Measurements from ENCODE around the gene GRM5.

GRM5 gene

DNA sequence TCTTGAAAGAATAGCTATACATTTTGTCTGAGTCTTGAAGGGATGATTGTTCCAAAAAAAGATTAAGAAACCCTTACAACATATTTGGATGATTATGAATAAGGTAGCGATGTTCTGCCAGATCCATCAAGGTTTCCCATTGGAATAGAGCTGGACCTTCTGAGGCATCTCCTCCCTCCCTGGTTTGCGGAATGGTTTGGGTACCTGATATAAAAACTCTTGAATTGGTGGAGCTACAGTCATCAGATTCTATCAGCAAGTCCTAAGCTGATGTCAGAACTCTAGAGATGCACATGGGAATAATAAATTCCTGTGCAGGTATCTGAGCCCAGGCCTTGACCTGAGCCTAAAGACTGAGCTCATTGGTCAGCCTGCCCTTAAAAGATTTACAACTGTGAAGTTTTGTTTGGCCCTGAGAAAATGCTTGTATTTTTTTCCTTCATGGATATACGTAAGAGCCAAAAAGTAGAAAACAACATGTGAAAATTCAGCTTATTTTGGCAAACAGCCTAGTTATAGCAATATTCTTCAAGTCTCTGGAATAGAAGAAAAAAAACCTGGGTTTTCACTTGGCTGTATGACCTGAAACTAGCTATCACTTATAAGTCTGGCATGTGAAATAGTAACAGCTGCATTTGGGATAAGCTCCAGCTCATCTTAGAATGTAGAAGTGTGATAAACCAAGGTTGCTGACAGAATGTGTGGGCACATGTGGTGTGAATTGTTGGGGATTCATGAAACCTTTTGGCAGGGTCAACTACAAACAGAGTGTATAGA is 462.5 kb downstream of the GRM5 start:
- no peak for DNase-seq

DNA sequence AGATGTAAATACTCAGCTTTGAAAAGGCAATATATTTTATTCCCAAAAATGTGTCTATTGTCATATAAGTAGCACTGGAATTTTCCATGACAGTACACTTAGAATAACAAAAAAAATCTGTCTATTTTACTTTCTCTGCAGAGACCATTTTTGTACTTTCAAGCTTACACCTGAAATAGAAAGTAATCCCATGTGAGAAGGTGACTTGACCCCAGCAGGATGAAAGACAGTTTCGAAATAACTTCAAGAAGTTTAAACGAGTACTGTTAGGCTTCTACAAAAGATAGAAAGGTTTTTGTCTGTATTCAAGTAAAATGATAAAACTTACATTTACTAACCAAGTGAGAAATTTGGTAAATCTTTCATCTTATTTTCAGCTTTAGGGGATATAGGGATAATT is 468.4 kb downstream of the GRM5 start:
- no peak for DNase-seq

DNA sequence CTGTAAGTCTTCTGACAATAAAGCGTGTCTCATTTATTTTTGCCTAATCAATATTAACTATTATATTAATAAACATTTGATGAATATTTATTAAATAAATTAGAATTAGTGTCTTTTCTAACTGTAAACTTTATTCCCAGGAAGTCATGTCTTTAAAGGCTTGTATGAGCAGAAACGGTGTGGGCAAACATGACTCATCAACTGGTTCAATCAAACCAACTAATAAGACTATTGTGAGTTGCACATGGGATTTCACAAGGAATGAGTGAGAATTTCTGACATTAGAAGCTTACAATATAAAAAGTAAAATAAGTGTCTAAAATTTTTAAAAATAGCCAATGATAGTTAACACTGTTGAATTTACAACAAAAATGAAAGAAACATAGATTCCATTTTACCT is 469.0 kb downstream of the GRM5 start:
- DNase-seq = no peak

DNA sequence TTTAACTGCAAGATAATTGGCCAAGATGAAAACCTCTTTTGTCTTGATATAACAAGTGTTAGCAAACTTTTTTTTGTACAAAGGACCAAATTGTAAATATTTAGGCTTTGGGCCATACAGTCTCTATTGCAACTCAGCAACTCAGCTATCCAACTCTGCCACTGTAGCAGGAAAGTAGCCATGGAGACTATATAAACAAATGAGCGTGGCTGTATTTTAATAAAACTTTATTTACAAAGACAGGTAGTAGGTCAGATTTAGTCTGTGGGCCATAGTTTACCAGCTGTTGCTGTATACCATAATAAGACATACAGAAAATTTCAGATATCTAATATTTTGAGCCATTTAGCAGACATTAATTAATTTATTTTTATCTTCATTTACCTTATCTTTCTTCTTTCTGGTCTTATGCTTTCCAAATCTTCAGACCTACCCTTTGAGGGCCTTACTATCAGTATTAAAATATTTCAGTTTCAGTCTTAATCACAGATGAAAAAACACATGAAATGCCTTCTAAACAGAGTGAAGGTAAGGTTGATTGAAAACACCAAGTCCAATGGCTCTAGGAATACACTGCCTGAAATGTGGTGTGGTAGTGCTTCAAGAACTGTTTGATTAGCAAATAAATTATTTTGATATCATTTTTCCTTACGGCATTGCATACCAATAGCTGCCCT is 471.4 kb downstream of the GRM5 start:
- DNase-seq = no peak

DNA sequence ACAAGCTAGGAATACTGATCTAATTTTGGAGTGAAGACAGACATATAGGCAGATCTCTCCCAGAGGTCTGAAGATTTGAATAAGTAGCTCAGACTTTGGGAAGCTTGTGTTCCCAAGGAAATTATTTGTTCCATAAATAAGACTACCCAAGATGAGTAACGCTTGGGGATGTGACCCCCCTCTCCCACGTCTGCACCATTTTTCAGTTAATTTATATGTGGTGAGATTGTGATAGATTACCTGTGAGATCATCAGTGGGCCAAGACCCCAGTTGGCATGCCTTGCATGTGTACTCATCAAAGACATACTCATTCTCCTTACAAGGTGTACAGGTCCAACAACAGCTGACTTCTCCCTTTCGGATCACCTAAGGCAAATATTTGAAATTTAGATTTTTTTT is 475.4 kb downstream of the GRM5 start:
- DNase-seq = no peak

DNA sequence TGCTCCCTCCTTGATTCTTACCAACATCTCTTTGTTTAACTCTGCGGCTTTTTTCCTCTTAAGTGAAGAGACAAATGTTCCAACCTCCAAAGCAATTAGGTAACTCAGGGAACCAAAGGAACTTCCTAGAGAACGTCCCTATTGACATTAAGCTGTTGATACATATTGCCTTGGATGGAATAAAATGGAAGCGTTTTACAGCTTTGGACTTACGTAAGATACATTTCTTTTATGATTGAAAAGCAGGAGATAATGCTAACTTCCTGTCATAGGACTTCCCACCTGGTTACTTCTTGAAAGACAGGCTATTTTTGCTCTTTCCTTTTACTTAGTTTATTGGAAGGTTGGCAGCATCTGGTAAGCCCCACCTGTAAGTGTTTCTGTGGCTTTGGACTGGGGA is 482.5 kb downstream of the GRM5 start:
- DNase-seq = no peak

DNA sequence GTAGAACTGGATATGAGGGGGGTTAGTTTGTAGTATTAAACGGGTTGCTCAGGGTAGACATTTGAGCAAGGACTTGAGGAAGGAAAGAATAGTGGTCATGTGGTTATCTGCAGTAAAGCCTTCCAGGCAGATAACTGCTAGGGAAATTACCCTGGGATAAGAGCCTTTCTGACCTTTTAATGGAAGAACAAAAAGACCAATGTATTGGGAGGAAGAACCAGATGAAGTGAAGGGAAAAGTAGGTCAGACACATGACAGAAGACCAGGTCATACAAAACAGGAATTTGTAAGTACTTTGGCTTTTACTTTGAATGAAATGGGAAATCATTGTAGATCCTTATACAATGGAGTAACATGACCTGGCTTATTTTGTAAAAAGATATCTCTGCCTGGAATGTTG is 486.3 kb downstream of the GRM5 start:
- DNase-seq = no peak

DNA sequence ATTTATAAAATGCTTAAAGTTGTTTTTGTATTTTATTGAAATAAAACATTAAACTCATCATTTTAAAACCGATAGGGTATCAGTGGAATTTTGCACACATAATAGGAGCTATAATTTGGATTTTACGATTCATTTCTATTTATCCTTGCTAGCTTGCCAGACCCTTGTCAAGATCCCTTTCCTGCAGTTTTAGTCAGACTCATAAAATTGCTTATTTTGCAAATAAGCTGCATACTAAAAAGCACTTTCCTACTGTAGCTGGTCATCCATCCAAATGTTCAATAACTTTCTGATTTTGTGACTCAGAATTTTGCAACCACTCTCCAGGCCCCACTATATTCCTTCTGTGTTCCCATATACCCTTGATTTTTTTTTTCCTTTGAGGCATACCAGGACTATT is 489.0 kb downstream of the GRM5 start:
- DNase-seq = no peak

DNA sequence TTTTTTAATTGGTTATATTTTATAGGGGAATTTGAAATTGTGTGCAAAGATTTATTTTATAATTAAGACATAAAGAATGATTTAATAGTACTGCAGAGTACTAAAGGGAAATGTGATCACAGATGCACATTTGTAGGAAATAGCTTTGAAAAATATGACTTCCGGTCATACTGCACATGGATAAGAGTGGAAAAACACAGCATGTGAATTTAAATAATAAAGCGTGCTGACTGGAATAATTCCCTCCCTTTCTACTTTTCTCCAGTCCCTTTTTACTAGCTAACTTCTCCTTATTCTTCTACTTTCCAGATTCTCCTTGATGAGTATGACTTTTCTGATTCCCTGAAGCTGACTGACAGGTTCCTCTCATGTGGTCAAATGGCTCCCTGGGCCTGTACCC is 489.9 kb downstream of the GRM5 start:
- DNase-seq = no peak

DNA sequence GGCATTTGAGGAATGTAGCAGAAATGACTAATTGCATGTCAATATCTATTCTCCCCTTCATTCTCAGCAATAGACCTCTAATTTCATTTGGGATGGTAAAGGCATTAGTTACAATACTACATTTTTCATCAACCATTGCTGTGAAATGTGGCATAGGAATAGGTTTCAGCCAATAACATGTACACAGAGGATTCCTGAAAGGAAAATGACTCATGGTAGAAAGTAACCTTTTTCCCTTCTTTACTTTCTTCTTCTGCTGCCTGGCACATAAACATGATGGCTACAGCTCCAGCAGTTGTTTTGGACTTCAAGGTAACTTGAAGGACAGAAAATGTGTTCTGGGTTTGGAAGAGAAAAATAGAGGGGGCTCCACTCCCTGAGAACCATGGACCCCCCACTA is 496.4 kb downstream of the GRM5 start:
- DNase-seq = no peak

DNA sequence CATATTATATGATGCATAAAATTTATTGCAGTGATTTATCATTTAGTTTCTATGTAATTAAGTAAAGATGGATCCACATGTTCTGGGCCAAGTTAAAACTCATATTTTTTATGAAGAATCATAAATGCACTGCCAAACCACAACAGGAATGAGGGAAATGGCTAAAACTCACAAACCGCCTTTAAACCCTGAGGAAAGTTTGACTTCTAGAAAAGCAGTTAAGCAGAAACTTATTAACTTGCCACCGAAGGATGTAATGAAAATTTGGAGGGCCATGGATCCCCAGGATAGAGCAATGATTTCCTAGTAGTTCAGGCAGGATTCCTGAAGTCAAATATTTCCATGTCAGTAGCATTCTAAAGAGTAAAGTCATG is 510.0 kb downstream of the GRM5 start:
- no peak for DNase-seq

DNA sequence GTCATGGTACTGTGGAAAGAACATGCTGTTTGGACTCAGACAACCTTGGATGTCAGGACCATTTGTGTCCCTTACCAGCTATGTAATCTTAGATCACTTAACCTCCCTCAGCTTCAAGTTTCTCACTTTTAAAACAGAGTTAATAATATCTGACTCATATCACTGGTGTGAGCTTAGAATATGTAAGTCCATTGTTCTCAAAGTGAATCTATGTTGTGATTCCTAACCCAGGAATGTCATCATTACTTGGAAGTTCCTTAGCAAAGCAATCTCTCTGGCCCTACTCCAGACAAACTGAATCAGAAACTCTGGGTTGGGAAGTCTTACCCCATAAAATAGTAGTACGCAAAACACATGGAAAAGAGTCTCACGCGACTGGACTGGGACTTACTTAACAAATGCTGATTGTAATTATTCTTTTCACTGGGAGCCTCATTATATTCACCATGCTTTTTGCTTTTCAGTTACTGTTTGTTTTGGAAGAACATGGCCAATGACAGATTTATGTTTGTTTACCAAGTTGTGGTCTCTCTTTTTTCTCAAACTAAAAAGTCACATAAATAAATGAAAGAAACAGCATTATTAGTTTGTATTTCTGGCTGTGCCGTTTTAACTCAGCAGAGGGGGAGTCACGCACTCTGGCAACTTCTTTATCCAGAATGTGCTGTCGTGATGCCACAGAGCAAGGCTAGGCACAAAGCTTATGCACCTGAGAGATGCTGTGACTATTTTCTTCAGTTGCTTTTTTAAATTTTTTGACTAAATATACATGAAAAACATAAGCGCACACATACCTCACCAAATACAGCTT is 510.6 kb downstream of the GRM5 start:
- DNase-seq = no peak

DNA sequence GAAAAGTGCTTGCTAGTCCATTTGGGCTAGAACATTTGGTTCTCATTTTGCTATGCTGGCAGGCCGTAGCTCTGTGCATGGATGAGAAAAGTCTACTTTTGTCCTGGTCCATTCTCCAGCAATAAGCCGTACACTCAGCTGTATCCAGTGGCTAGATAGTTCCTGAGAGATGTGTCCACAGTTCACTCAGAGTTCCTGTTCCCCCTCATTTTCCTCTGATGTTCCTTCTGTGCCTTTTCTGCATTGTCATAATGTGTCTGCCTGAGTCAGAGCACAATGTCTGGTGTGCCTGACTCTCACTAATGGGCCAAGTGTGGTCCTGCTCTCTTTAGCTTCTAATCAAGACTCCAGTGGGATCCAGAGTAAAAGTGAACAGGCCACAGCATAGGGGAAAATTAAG is 512.6 kb downstream of the GRM5 start:
- no peak for DNase-seq

DNA sequence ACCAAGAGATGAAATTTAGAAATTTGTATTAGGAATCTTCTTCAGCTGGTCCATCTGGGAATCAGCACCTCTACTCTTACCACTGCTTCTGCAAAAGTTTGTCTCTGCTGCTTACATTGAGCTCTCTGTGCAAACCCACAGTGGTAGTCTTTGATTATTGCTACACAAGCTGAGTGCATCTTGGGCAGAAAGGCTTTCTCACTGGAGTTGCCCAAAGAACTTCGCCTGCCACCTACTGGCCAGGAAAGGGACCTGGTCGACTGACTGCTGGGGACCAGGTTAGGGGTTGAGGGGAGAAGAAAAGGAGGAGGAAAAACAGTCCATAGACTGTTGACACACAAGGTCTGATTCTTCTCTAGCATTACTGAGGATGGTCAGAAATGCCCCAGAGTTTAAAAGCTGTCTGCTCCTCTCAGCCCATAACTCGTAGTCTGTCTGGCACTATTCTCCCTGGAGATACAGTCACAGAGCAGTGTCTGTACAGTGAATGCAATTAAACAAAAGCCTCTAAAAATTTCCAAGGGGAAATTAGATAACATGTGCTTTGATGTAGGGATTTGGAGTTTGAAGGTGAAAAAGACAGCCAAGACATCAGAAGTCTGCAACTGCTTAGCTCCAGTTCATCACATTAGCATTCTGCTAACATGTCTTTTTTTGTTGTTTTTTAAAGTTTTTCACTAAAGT is 513.3 kb downstream of the GRM5 start:
- DNase-seq = peak; percentile 38

DNA sequence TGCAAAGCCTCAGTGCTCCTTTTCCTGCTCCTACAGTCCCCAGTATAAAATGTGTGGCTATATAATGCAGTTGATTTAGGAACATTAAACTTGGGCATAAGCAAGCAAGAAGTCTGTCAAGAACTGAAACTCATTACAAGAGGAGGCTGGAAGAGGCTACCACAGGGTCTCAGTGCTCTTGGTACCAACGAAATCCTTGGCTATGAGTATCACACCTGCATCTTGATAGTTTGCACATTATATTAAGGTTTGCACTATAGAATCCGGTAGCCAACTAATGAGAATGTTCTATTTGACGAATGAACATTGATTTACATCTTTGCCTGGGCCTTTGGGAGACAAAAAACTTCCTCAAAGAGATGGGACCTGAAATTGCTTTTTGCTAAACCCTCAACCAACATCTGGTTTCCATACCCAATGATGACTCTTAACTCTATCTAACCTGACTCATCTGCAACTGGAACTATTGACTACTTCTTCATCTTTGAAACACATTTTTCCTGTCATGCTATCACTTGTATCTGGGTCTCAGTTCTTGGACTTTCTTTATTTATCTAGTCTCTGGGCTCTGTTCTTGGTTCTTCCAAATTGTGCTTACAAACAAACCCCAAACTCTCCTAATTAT is 521.0 kb downstream of the GRM5 start:
- no peak for DNase-seq

DNA sequence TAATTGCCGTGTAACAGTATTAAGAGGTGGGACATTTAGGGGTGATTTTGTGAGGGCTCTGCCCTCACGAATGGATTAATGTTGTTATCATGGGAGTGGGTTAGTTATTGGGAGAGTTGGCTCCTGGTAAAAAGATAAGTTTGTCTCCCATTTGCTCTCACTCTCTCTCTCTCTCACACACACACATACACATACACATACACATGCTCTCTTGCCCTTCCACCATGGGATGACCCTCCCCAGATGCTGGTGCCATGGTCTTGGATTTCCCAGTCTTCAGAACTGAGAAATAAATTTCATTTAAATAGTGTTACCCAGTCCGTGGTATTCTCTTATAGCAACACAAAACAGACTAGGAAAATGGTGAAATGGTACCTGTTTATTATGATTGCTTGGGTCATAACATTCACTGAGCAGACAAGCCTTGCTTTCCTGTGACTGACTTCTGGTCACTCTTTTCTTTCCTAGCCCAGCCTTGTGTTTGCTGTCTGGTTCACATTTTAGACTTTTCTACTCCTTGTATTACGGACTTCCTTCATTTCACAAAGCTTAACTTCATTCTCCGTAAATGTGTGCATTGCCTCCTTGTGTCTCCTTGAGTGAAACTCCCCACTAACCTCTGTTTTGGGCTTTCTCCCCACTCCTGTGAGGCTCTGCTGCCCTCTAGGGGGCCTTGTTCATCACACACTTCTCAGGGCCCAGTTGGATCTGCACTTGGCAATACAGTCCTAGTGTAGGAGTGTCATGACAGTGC is 521.7 kb downstream of the GRM5 start:
- DNase-seq = peak; percentile 89

DNA sequence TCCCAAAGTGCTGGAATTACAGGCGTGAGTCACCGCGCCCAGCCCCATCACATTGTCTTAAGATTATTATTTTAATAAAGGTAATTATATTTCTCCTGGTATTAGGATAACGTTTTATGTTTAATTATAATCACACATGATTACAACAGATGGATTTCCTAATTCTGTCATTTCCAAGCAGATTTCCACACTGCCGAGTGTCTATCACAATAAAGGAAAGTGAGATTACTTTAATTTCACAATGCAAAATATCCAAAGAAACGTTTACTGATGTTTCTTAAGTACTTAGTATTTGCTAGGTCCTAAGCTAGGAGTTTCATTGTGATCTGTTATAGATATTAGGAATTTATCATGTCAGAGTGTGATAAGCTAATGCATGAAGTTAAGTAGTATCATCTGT is 524.8 kb downstream of the GRM5 start:
- no peak for DNase-seq

DNA sequence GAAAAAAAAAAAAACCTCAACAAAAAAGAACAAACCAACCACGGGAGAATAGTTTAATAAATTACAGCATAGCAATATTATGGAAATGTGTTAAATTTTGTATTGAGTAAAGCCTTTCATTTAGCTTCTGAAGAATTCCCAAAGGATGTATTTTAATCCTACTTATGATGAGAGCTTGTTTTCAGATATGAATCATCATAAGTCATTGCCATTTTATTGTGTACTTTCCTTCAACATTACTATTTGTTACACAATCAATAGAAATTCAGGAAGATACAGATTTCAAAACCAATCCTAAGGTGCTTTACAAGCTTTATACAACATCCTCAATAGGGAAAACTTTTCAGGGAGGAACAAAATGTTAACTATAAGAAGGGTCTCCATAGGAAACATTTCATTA is 527.7 kb downstream of the GRM5 start:
- DNase-seq = no peak

DNA sequence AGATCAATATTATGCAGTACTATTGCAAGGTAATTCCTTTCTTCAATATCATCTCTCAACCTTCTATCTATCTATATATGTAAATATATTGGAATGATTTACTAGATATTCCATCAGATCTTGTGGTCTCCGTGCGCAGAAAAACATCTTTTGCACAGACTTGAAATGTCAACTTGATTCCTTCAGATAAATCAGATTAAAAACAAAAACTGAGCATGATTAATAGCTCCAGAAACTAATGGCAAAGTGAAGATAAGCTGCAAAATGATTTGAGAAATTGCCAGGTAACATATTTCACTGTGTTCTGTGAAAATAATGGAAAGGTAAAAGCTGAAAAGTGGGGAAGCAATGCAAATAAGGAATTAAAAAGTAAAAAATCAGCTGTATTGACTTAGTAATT is 528.2 kb downstream of the GRM5 start:
- DNase-seq = no peak

DNA sequence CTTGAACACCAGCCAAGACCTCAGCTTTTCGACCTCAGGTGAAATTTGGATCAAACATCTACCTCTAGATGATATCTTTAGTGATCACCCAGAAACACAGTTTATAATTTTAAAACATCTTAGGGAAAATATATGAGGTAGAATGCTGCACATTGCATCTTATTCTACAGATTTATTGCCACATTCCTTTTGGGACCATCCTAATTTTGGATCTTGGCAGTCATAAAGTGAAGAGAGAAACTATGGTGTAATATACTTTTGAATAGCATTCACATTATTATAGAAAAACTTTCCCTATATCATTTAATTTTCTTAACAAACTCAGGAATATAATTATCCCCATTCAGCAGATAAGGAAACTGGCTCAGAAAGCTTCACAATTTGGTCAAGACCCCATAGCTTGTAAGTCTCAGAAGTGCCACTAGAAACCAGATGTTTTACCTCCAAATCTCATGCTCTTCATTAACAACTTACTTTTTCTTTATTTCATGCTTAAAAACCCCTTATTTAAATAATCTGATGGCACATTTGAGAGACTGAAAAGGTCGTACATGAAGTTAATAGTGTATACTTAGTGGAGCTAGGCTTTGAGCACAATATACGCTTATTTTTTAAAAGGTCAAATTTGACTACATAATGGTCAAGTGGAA is 529.0 kb downstream of the GRM5 start:
- no peak for DNase-seq

DNA sequence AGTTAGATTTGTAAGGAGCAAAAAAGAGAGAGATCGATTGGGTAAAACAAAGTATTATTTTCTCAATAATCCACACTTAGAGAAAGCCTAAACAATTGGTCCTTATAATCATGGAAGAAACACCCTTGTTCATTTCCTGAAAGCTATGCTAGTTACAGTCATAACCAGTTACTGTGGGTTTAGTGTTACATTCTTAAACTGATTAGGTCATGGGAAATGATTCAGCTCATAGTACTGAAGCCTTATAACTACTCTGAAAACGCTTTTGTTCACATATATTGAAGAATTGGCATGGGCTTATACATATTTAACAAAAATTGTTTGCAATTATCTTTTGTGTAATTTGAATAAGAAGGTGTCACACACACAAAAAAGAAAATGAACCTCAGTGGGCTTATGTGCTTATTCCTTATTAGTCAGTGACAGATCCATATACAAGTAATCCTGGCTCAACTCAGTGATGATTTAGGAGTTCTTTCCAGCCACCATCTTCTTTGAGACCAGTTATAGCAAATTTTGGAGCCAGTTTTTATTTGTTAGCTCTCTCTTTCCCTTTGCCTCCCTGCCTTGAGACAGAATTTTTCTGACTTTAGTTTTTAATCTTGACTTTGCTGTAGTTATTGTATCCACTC is 529.8 kb downstream of the GRM5 start:
- peak; percentile 81 for DNase-seq
